Activated CD8-positive, alpha-beta T cell treated with anti-CD3 and anti-CD28 coated beads for 36 hours (primary cell): ENCODE data around the gene CDA. TPM values are rescaled to one million over a fixed set of nuclear protein-coding genes. Genes with fewer than 3 reads are reported as not detected.

Source experiments
- ATAC-seq: fragments of 200-7000 bp; cut with Tn5 transposase; one replicate; pipeline ENCODE4 v1.10.0; 2021; ENCODE audit warnings: mild to moderate bottlenecking, moderate library complexity
- CTCF ChIA-PET: fragments of 350-600 bp; sonication (Branson Sonifier 250); formaldehyde crosslinking; loops from one replicate; lab custom pipeline; 2021; ENCODE audit warnings: antibody characterized with exemption; lab: Charles Lee
- POLR2A ChIA-PET: fragments of 350-600 bp; sonication (Branson Sonifier 250); formaldehyde crosslinking; loops from one replicate; lab custom pipeline; 2021; ENCODE audit warnings: antibody characterized with exemption; lab: Charles Lee
- DNase-seq: peaks from one replicate; pipeline ENCODE4 v3.0.0-alpha.2; 2020
- H3K27ac Mint-ChIP-seq: one replicate; pipeline ENCODE4 v1.8.0; 2021; ENCODE audit warnings: mild to moderate bottlenecking, mixed read lengths
- H3K27me3 Mint-ChIP-seq: one replicate; pipeline ENCODE4 v1.8.0; 2021; ENCODE audit warnings: mixed read lengths
- H3K36me3 Mint-ChIP-seq: one replicate; pipeline ENCODE4 v1.8.0; 2021; ENCODE audit warnings: low read depth, mixed read lengths
- H3K4me1 Mint-ChIP-seq: one replicate; pipeline ENCODE4 v1.8.0; 2021; ENCODE audit warnings: low read depth, mixed read lengths
- H3K4me3 Mint-ChIP-seq: one replicate; pipeline ENCODE4 v1.8.0; 2021; ENCODE audit warnings: mild to moderate bottlenecking, moderate library complexity, mixed read lengths
- H3K9me3 Mint-ChIP-seq: one replicate; pipeline ENCODE4 v1.8.0; 2021; ENCODE audit warnings: mixed read lengths
- CTCF ChIP-seq: fragments of 200-600 bp; IDR thresholded peaks from one replicate; pipeline ENCODE4 v1.8.0; 2022; ENCODE audit warnings: antibody characterized with exemption, mild to moderate bottlenecking
- intact Hi-C: fragments of 100-400 bp; cut with micrococcal nuclease; formaldehyde crosslinking; loops from one replicate; pipeline ENCODE4 v1.10.0; 2022
- total RNA-seq, 2 experiments: library from RNA; stranded (reverse); gene quantifications; one replicate each; pipeline ENCODE4 v1.2.3, GENCODE V29; 2021

CDA gene
- total RNA-seq, 2 experiments from 2014 or later = not detected

- no peak for ATAC-seq
- CTCF ChIA-PET = interaction anchor here (2.2 kb wide), 1 partner anchor 80 kb away, joined by 9 read pairs; the partner anchor contains the start of gene PINK1
- Mint-ChIP-seq H3K4me3 (no peak overlapping the region), H3K27ac (no peak overlapping the region), H3K27me3 (peaks cover 30% of the 10 kb centered on the region), H3K4me1 (no peaks in the 10 kb centered on the region), H3K36me3 (no peaks in the 10 kb centered on the region), H3K9me3 (no peaks in the 10 kb centered on the region)
- DNase-seq = no peak
- POLR2A ChIA-PET = no interaction called here
- TF ChIP-seq CTCF = no peak
- intact Hi-C loops = no loop called here
These were observed 36.0 kb upstream of the CDA start for GRCh38 chr1:20552728-20553445.

- intact Hi-C loops = no loop called here
- no peaks in the 10 kb centered on the region for H3K9me3 Mint-ChIP-seq
- ChIA-PET POLR2A (no interaction called here), CTCF (no interaction called here)
- no peaks in the 10 kb centered on the region for H3K4me1 Mint-ChIP-seq
- peaks cover 30% of the 10 kb centered on the region for H3K27me3 Mint-ChIP-seq
- H3K4me3 Mint-ChIP-seq = no peak overlapping the region
- H3K27ac Mint-ChIP-seq = no peak overlapping the region
- DNase-seq (no peak), ATAC-seq (no peak)
- no peaks in the 10 kb centered on the region for H3K36me3 Mint-ChIP-seq
- no peak for TF ChIP-seq CTCF
These were observed 33.7 kb upstream of the CDA start for GRCh38 chr1:20555025-20555757.

- H3K27ac Mint-ChIP-seq = no peak overlapping the region
- intact Hi-C loops = no loop called here
- no peaks in the 10 kb centered on the region for H3K4me1 Mint-ChIP-seq
- ChIA-PET CTCF (no interaction called here), POLR2A (no interaction called here)
- H3K9me3 Mint-ChIP-seq = no peaks in the 10 kb centered on the region
- peaks cover 30% of the 10 kb centered on the region for H3K27me3 Mint-ChIP-seq
- no peaks in the 10 kb centered on the region for H3K36me3 Mint-ChIP-seq
- no peak for DNase-seq
- TF ChIP-seq CTCF = no peak
- ATAC-seq = no peak
- no peak overlapping the region for H3K4me3 Mint-ChIP-seq
These were observed 33.2 kb upstream of the CDA start for GRCh38 chr1:20555758-20556120.

- no peaks in the 10 kb centered on the region for H3K36me3 Mint-ChIP-seq
- ChIA-PET CTCF (no interaction called here), POLR2A (no interaction called here)
- H3K27me3 Mint-ChIP-seq = peaks cover 21% of the 10 kb centered on the region
- no peak for TF ChIP-seq CTCF
- DNase-seq = no peak
- intact Hi-C loops = no loop called here
- H3K4me3 Mint-ChIP-seq = no peak overlapping the region
- H3K9me3 Mint-ChIP-seq = no peaks in the 10 kb centered on the region
- no peak for ATAC-seq
- H3K4me1 Mint-ChIP-seq = no peaks in the 10 kb centered on the region
- H3K27ac Mint-ChIP-seq = no peak overlapping the region
These were observed 30.7 kb upstream of the CDA start for GRCh38 chr1:20558191-20558590.

- H3K27ac Mint-ChIP-seq = no peak overlapping the region
- no peak for TF ChIP-seq CTCF
- no peaks in the 10 kb centered on the region for H3K4me1 Mint-ChIP-seq
- no peak overlapping the region for H3K4me3 Mint-ChIP-seq
- no peak for ATAC-seq
- CTCF ChIA-PET = no interaction called here
- no peaks in the 10 kb centered on the region for H3K36me3 Mint-ChIP-seq
- intact Hi-C loops = no loop called here
- DNase-seq = no peak
- H3K9me3 Mint-ChIP-seq = no peaks in the 10 kb centered on the region
- POLR2A ChIA-PET = interaction anchor here (0.5 kb wide), 1 partner anchor 1131 kb away, joined by 3 read pairs; no protein-coding TSS in a partner anchor
- H3K27me3 Mint-ChIP-seq = peaks cover 12% of the 10 kb centered on the region
These were observed 27.9 kb upstream of the CDA start for GRCh38 chr1:20560966-20561365.
